Upper lobe of right lung (tissue), 1 donor: Measurements from ENCODE around the gene TUBG2. TPM values are rescaled to one million over a fixed set of nuclear protein-coding genes. Genes with fewer than 3 reads are reported as not detected.
"Not testable (repeated sequence)": the region's sequence is repeated elsewhere in the genome, so short reads cannot be mapped to it uniquely, and the experiment has no call there.

Experiments
- ATAC-seq: fragments of 200-7000 bp; cut with Tn5 transposase; one replicate; pipeline ENCODE4 v1.9.1; 2020; ENCODE audit warnings: mild to moderate bottlenecking, moderate library complexity
- DNase-seq: peaks from one replicate; pipeline ENCODE4 v3.0.0-alpha.2; 2020
- H3K27ac ChIP-seq: fragments of 200-600 bp; one replicate; pipeline ENCODE4 v1.8.0; 2022
- H3K27me3 ChIP-seq: fragments of 200-600 bp; one replicate; pipeline ENCODE4 v1.8.0; 2022; ENCODE audit warnings: mild to moderate bottlenecking
- H3K36me3 ChIP-seq: fragments of 200-600 bp; one replicate; pipeline ENCODE4 v1.8.0; 2022
- H3K4me1 ChIP-seq: fragments of 200-600 bp; one replicate; pipeline ENCODE4 v1.8.0; 2022
- H3K4me3 ChIP-seq: fragments of 200-600 bp; one replicate; pipeline ENCODE4 v1.8.0; 2022; ENCODE audit warnings: mild to moderate bottlenecking
- H3K9me3 ChIP-seq: fragments of 200-600 bp; one replicate; pipeline ENCODE4 v1.8.0; 2022
- CTCF ChIP-seq: fragments of 200-600 bp; IDR thresholded peaks from one replicate; pipeline ENCODE4 v1.8.0; 2022; ENCODE audit warnings: antibody characterized with exemption
- intact Hi-C: fragments of 100-400 bp; cut with DNase I; formaldehyde crosslinking; loops from one replicate; pipeline ENCODE4 v1.11.0; 2022
- total RNA-seq: library from RNA; stranded (reverse); fragmentation: NEBNext Ultra II Directional; extraction: Animal tissue kit (Norgen Biotek cat#: 25700); gene quantifications from one replicate; pipeline ENCODE4 v1.2.1, GENCODE V29; 2021
- donor health status: DM: no; HTN: yes; CAD: no; lungs with severe emphysema.

TUBG2 gene
- total RNA-seq, 1 donor from 2014 or later, result 19.8 TPM

GRCh38 chr17:42665581-42666001 lies 6.5 kb downstream of the TUBG2 start:
- DNase-seq, result no peak
- no peaks in the 10 kb centered on the region for H3K27me3 ChIP-seq
- no peak for ATAC-seq
- no peak overlapping the region for H3K4me3 ChIP-seq
- intact Hi-C loops, result no loop called here
- H3K36me3 ChIP-seq, result peaks cover 49% of the 10 kb centered on the region
- TF ChIP-seq CTCF, result no peak
- H3K4me1 ChIP-seq, result peaks cover 30% of the 10 kb centered on the region
- no peaks in the 10 kb centered on the region for H3K9me3 ChIP-seq
- H3K27ac ChIP-seq, result no peak overlapping the region

- not testable (repeated sequence) for H3K9me3 ChIP-seq, ATAC-seq, H3K27ac ChIP-seq
These were observed 7.0 kb downstream of the TUBG2 start for GRCh38 chr17:42666126-42666525.

DNA sequence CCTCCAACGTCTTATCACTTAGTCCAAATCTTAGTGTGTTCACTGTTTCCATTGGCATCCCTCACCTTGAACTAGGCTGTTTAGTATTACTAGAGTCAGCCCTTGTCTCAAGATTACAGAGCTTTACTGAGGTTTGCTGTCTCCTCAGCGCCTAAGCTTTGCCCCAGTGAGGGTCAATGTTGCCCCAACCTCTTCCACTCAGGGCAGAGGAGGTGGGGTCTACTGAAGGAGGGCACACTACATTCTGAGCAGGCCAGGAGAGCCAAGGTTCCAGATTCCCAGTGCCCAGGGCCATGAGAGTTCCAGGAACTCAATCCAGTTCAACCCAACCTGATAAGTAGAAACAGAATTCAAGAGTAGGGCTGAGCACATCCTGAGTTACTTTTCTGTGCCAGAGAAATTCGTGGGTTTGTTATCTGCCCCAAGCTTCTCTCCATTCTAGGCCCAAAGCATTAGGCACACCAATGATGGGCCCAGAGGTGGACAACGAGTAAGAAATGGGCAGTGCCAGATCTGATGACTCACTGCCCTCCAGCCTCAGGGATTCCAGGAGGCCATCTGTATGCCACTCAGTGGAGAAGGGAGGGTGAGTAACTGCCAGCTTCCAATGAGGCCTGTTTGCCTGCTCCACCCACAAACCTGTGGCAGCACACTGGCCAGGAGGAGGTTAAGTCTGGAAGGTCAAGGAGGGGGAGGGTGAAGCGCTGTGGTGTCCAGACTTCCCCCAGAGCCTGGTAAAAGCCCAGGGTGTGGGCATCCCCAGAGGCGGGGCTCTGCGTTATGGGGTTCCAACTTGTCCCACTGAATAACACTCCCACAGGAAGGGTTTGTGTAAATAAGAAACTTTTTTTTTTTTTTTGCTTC lies 8.2 kb downstream of the TUBG2 start:
- no peak for DNase-seq
- TF ChIP-seq CTCF, result no peak
- peaks cover 59% of the 10 kb centered on the region for H3K36me3 ChIP-seq
- intact Hi-C loops, result no loop called here
- peak; percentile 73 for ATAC-seq
- H3K27ac ChIP-seq, result peak overlapping the region; percentile 55
- no peaks in the 10 kb centered on the region for H3K9me3 ChIP-seq
- no peak overlapping the region for H3K4me3 ChIP-seq
- H3K4me1 ChIP-seq, result peaks cover 37% of the 10 kb centered on the region
- H3K27me3 ChIP-seq, result no peaks in the 10 kb centered on the region

More at GRCh38 chr17:42666126-42666525, 7.0 kb downstream of the TUBG2 start:
- Histone ChIP-seq H3K36me3 (peaks cover 55% of the 10 kb centered on the region), H3K4me1 (peaks cover 35% of the 10 kb centered on the region)
- H3K4me3 ChIP-seq, intact Hi-C loops, H3K27me3 ChIP-seq, DNase-seq: not testable (repeated sequence)

- no peak for DNase-seq
- intact Hi-C loops, result no loop called here
- H3K4me1 ChIP-seq, result peaks cover 53% of the 10 kb centered on the region
- no peak overlapping the region for H3K4me3 ChIP-seq
- no peaks in the 10 kb centered on the region for H3K27me3 ChIP-seq
- peaks cover 64% of the 10 kb centered on the region for H3K36me3 ChIP-seq
- ATAC-seq, result no peak
- H3K9me3 ChIP-seq, result no peaks in the 10 kb centered on the region
- H3K27ac ChIP-seq, result peak overlapping the region; percentile 18
- no peak for TF ChIP-seq CTCF
These were observed 10.6 kb downstream of the TUBG2 start for GRCh38 chr17:42669705-42669976.

DNA sequence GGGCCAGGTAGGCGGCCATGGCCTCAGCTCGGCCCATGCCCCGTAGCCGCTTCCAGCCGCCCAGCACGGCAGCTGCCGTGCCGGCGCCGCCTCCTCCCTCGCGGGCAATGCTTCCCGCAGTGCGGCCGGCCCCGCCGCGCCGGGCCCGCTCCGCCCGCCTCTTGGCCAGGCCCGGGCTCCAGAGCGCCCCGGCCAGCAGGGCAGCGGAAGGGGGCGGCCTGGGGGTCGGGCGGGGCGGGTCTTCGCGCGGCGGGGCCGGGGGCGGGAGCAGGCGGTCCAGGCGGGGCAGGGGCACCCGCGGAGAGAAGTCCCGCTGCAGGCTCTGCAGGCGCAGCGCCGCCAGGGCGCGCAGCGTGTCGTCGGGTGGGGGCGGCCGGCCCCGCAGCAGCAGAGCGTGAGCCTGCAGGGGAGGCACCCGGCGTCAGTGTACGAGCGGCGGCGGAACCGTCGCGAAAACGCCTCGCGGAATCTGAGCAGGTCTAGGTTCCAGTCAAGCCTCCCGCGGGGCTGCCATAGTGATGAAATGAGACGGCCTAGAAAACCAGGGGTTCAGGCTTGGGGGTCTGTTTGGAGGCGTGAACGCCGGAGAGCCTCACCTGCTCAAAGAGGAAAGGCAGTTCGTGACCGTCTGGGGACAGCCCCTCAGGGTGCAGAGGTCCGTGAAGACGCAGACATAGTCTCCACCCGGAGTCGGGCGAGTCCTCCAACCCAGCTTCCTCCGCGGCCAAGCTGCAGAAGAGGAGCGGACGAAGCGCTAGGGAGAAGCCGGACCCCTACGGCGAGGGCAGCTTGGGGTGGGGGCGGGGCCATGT lies 11.1 kb downstream of the TUBG2 start:
- DNase-seq (no peak), ATAC-seq (no peak)
- Histone ChIP-seq H3K4me1 (peaks cover 58% of the 10 kb centered on the region), H3K9me3 (no peaks in the 10 kb centered on the region), H3K36me3 (peaks cover 64% of the 10 kb centered on the region), H3K27ac (no peak overlapping the region), H3K27me3 (no peaks in the 10 kb centered on the region), H3K4me3 (no peak overlapping the region)
- intact Hi-C loops, result no loop called here
- TF ChIP-seq CTCF, result no peak
